GM18858 (cell line): ENCODE results near the gene RPS6KA2.
"Not testable (repeated sequence)": the region's sequence is repeated elsewhere in the genome, so short reads cannot be mapped to it uniquely, and the experiment has no call there.

Experiments used
- ATAC-seq: cut with Tn5 transposase; IDR thresholded peaks from one replicate; pipeline ENCODE4 v1.9.1; 2021; ENCODE audit not compliant: unreplicated experiment

RPS6KA2 gene

GRCh38 chr6:166636191-166636933, 9.3 kb upstream of the RPS6KA2 start:
- ATAC-seq, result no peak

GRCh38 chr6:166635013-166635970, 8.2 kb upstream of the RPS6KA2 start:
- no peak for ATAC-seq

- ATAC-seq, result not testable (repeated sequence)
Observed at GRCh38 chr6:166634581-166634980, 7.5 kb upstream of the RPS6KA2 start.

GRCh38 chr6:166633732-166634535, 6.9 kb upstream of the RPS6KA2 start:
- ATAC-seq, result no peak

GRCh38 chr6:166632731-166633130, 5.7 kb upstream of the RPS6KA2 start:
- no peak for ATAC-seq

GRCh38 chr6:166630462-166630861, 3.4 kb upstream of the RPS6KA2 start:
- ATAC-seq, result no peak

DNA sequence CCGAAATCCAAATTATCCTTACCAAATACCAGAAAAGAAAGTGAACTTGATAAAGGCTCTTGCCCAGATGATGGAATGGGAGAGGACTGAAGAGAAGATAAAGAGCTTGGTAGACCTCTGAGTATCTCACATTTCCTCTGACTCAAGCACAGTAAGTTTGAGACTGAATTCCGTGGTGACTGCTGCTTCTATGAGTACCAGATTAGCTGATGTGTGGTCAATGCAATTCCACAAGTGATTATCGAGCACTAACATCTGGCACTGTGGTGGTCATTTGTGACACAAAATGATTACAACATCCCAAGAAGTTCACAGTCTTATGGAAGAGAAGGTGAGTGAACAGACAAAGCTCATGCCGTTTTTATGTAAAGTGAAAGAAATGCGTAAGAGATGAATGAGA, 2.6 kb upstream of the RPS6KA2 start:
- no peak for ATAC-seq

DNA sequence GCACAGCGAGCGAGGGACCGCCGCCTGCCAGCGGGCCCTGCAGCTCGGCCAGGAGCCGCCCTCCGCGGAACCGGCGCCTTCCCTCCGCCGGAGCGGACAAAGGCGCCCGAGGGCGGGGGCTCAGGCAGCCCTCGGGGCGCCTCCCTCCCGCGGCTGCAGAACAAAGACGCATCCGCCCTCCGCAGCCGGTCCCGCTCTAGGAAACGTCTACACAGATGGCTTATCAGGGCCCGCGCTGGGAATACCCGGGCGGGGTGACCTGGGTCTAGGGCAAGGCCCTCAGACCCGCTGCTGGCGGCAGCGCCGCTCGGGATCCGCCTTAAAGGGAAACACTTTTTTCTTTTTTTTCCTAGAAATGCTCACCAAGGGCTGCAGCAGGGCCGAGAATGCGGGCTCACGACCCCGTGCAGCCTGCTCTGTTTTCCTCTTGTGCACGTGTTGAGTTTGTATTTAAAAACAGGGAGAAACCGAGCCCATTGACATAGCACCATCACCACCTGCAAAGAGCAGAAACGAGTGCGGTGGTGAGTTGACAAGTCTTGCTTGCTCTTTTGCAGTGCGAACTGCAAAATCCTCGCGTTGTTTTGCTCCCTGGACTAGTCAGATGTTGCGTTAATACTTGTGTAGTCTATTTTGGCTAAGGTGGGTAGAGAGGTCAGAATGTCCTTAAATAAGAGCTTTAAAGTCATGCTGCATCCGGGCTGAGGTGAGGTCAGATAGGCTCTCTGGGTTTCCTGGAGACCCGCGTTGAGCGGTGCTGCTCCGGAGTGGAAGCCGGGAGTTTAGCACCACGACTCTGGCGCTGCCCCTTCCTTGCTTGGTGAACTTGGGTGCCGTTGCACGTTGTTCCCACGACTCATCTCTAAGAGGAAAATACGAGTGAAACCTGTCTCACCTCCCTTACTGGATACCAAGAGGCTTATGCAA, 1.1 kb upstream of the RPS6KA2 start:
- ATAC-seq, result peak; percentile 21

DNA sequence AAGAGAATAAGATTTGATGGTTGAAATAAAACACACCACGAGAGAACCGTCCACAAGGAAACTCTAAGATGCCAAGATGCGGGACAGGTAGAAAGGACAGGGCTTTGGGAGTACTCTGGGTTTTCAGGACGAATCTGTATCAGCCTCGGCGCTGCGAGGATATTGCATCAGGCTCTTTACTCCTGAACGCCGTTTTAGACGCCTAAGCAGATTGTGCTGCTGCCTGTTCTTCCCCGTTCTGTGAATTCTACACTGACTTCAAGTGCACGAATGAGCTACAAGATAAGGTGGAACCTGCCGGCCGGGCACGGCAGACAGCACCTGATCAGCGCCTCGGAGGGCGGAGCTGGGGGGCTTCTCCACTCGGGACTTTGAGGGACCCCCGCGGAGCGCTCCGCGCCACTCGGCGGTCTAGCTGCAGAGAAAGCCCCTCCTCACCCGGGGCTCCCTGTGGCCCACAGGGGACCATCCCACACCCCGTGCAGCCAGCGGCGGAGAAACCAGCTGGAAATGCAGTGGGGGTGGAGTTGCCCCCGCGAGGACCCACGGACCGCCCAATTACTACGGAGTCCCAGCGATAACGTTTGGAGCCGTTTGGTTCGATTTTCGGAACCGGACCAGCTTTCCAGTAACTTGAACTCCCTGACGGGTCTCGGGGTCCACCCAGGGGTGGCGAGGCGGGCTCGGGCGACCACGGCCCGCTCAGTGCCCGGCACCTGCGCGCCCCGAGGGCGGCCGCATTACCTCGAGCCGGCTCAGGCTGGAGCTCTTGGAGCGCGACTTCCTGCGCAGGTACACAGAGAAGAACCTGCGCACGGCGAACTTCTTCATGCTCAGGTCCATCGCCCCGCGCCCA, 646 bp downstream of the RPS6KA2 start:
- ATAC-seq, result no peak

- ATAC-seq, result no peak
Observed at GRCh38 chr6:166625356-166625755, 1.7 kb downstream of the RPS6KA2 start.

- ATAC-seq, result no peak
Observed at GRCh38 chr6:166624275-166624674, 2.8 kb downstream of the RPS6KA2 start.

- no peak for ATAC-seq
Observed at GRCh38 chr6:166623318-166623717, 3.7 kb downstream of the RPS6KA2 start.

GRCh38 chr6:166621114-166621540, 5.9 kb downstream of the RPS6KA2 start:
- no peak for ATAC-seq

DNA sequence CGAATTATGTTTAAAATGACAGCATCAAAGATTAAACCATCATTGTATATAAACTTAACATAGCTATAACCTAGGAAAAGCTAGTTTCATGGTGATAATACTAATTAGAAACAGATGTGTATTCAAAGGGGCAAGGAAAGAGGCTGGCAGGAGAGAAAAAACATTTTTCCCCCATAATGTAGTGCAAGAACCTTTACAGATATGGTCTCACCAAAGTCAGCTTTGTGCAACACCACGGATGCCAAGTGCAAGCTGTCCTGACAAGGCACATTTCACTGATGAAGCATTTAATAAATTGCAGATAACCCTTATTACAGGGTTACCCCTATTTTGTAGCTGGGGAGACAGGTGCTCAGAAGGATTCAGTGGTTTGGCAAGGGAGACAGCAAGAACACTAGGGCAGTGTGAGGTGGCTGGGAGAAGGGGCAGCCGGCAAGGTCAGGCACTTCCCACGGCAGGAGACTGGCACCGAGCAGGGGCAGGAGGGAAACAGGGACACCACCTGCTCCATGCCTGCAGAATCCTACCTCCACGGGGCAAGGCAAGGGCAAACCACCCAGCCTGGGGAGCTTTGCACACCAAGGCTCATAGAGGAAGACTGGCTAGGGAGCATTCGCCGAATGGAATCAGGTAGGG, 6.5 kb downstream of the RPS6KA2 start:
- no peak for ATAC-seq

DNA sequence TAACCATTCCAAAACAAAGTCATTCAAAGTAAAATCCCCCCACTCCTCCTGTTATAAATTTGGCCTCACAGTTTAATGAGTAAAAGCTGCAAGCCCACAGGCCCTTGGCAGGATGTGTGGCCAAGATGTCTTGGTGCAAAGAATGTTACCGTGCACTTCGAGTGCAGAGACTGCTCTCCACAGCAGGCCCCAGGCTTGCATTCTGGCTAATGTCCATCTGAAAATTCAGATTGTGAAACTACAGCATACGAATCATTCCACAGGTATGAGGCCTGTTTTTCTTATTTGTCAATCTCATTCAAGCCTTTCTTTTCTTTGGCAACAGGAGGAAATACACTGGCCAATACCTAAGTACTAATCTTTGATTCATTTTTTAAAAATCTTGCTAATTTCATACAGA, 7.1 kb downstream of the RPS6KA2 start:
- no peak for ATAC-seq

DNA sequence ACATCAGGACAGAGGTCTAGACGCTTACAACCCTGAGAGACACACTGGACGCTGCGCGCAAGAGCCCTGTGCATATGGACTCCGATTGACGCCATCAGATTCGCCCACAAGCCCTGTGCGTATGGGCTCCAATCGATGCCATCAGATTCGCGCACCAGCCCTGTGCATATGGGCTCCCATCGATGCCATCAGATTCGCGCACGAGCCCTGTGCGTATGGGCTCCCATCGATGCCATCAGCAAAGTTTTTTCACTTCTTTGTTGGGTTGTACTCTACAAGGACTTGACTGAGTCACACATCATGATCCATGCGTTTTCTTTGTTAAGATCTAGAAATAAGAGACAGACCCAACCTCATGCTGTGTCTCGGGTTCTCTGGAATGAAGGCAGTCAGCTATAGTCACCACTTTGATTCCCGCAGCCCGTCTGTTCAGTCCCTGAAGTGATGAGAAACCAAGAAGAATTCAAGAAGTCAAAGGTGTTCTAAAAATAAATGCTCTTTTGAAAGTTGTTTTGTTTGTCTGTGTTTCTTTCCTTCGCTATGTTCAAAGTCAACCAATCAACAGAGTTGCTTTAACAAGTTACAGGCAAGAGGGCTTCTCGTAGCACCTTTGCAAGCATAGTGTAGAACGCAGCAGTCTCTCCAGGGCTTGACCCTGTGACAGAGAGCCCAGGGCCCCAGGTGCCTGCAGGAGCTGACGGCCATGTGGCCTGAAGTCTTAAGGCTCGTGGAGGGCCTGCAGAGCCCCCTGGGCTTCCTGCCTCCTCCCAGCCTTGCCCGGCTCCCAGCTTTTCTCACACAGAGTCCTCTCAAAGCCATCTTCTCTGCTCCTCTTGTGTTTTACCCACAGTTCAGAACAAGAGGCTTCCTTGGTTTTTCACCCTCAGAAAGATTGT, 7.9 kb downstream of the RPS6KA2 start:
- ATAC-seq, result no peak

GRCh38 chr6:166618251-166618650, 8.8 kb downstream of the RPS6KA2 start:
- no peak for ATAC-seq

GRCh38 chr6:166617359-166617758, 9.7 kb downstream of the RPS6KA2 start:
- no peak for ATAC-seq
